Uterus (tissue), 4 donors: ENCODE measurements around the gene TCEA2. TPM values are rescaled to one million over a fixed set of nuclear protein-coding genes. Genes with fewer than 3 reads are reported as not detected.

ENCODE experiments used
- DNase-seq, 2 donors: peaks; one replicate each; pipeline ENCODE4 v3.0.0-alpha.2; 2019 to 2020
- H3K27ac ChIP-seq, 2 donors: fragments of 200-600 bp; sonication (generic); 1 replicate in 1 of 2; 2 replicates in 1 of 2; pipeline ENCODE4 v1.5.1; 2016 to 2018
- H3K27me3 ChIP-seq, 2 donors: fragments of 200-600 bp; sonication (generic); one replicate each; pipeline ENCODE4 v1.5.1; 2018 to 2019; ENCODE audit warnings: control low read depth in 1 of 2
- H3K36me3 ChIP-seq, 2 donors: fragments of 200-600 bp; sonication (generic); one replicate each; pipeline ENCODE4 v1.5.1; 2019; ENCODE audit warnings: control low read depth in 1 of 2
- H3K4me1 ChIP-seq, 2 donors: fragments of 200-600 bp; sonication (generic); one replicate each; pipeline ENCODE4 v1.5.1; 2018 to 2019; ENCODE audit warnings: control low read depth in 1 of 2
- H3K4me3 ChIP-seq, 2 donors: fragments of 200-600 bp; sonication (generic); 1 replicate in 1 of 2; 2 replicates in 1 of 2; pipeline ENCODE4 v1.5.1; 2018 to 2019; ENCODE audit warnings: mild to moderate bottlenecking in 1 of 2
- H3K9me3 ChIP-seq, 2 donors: fragments of 200-600 bp; sonication (generic); one replicate each; pipeline ENCODE4 v1.5.1; 2019; ENCODE audit warnings: control low read depth in 1 of 2
- POLR2A ChIP-seq, 2 donors: fragments of 450-650 bp; IDR thresholded peaks; one replicate each; pipeline ENCODE4 v1.6.1; 2016; ENCODE audit warnings: antibody characterized with exemption in 2 of 2, mild to moderate bottlenecking in 1 of 2, moderate library complexity in 1 of 2
- intact Hi-C: fragments of 100-400 bp; cut with DNase I; formaldehyde crosslinking; loops from one replicate; pipeline ENCODE4 v1.15.1; 2023; ENCODE audit warnings: low total_unique reads
- total RNA-seq, 4 donors: library from RNA; depleted of rRNA in 3 of 4; stranded (reverse); fragments of >200 nt in 3 of 4; gene quantifications; one replicate each; pipeline versions ENCODE4 v1.1.0 to v1.2.4, GENCODE V29; 2014 to 2023
- TF ChIP-seq, protein P1 (sequence below), 4 experiments: fragments of 200-600 bp in 2 of 4; fragments of 450-650 bp in 2 of 4; sonication (generic) in 2 of 4; IDR thresholded peaks; one replicate each; pipeline ENCODE4 v1.5.1; 2016 to 2019; ENCODE audit warnings: antibody characterized with exemption in 4 of 4, mild to moderate bottlenecking in 2 of 4, moderate library complexity in 1 of 4
- donor health status: DM: yes; HTN: yes; CAD: no.

The TCEA2 gene
- total RNA-seq, 4 donors from 2014 or later = 21.5 to 75.4 (median 27.2) TPM

DNA sequence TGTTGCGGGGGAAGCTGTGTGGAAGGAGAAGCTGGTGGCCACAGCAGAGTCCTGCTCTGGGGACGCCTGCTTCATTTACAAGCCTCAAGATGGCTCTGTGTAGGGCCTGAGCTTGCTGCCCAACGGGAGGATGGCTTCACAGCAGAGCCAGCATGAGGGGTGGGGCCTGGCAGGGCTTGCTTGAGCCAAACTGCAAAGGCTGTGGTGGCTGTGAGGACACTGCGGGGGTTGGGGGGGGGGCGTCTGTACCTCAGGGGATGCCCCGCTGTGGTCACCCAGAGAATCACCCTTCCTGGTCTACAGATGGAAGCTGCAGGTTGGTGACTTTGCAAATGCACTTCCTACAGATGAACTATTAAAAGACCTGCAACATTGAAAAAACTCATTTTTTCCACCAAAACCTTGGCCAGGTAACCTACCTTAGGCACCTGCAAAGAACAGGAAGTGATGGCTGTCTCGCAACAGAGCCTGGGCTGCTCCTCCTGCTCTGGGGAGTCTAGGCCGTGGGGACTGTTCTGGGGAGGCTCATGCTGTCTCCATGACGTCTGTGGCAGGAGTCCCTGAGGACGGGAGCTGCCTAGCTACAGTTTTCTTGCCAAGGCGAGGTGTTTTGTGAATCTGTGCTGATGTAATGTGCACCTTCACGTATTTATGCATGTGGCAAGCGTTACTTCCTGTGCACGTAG is 37.0 kb downstream of the TCEA2 start:
- intact Hi-C loops = no loop called here
- no peaks in the 10 kb centered on the region for H3K9me3 ChIP-seq
- no peaks in the 10 kb centered on the region for H3K36me3 ChIP-seq
- H3K4me3 ChIP-seq = no peak overlapping the region
- no peak overlapping the region for H3K27ac ChIP-seq
- TF ChIP-seq, protein P1, sequence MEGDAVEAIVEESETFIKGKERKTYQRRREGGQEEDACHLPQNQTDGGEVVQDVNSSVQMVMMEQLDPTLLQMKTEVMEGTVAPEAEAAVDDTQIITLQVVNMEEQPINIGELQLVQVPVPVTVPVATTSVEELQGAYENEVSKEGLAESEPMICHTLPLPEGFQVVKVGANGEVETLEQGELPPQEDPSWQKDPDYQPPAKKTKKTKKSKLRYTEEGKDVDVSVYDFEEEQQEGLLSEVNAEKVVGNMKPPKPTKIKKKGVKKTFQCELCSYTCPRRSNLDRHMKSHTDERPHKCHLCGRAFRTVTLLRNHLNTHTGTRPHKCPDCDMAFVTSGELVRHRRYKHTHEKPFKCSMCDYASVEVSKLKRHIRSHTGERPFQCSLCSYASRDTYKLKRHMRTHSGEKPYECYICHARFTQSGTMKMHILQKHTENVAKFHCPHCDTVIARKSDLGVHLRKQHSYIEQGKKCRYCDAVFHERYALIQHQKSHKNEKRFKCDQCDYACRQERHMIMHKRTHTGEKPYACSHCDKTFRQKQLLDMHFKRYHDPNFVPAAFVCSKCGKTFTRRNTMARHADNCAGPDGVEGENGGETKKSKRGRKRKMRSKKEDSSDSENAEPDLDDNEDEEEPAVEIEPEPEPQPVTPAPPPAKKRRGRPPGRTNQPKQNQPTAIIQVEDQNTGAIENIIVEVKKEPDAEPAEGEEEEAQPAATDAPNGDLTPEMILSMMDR (IDR thresholded peaks at IDR 0.05) = no peak
- no peak for DNase-seq
- peaks cover 4 to 15% of the 10 kb centered on the region in 2 donors for H3K27me3 ChIP-seq
- peaks cover 0 to 6% of the 10 kb centered on the region in 2 donors for H3K4me1 ChIP-seq

GRCh38 chr20:64100566-64100888 is 37.5 kb downstream of the TCEA2 start:
- Histone ChIP-seq H3K4me3 (no peak overlapping the region), H3K27me3 (peaks cover 4 to 15% of the 10 kb centered on the region in 2 donors), H3K27ac (no peak overlapping the region), H3K9me3 (no peaks in the 10 kb centered on the region), H3K4me1 (peaks cover 0 to 6% of the 10 kb centered on the region in 2 donors), H3K36me3 (no peaks in the 10 kb centered on the region)
- intact Hi-C loops = no loop called here
- no peak for DNase-seq
- TF ChIP-seq, protein P1 (IDR thresholded peaks at IDR 0.05) = no peak
- no peak for TF ChIP-seq POLR2A (IDR thresholded peaks at IDR 0.05)

GRCh38 chr20:64100946-64101688 is 38.1 kb downstream of the TCEA2 start:
- Histone ChIP-seq H3K9me3 (no peaks in the 10 kb centered on the region), H3K4me1 (peaks cover 0 to 6% of the 10 kb centered on the region in 2 donors), H3K36me3 (no peaks in the 10 kb centered on the region), H3K27ac (no peak overlapping the region), H3K4me3 (no peak overlapping the region), H3K27me3 (peaks cover 4 to 15% of the 10 kb centered on the region in 2 donors)
- no peak for TF ChIP-seq POLR2A (IDR thresholded peaks at IDR 0.05)
- TF ChIP-seq, protein P1 (IDR thresholded peaks at IDR 0.05) = no peak
- intact Hi-C loops = no loop called here
- no peak for DNase-seq

DNA sequence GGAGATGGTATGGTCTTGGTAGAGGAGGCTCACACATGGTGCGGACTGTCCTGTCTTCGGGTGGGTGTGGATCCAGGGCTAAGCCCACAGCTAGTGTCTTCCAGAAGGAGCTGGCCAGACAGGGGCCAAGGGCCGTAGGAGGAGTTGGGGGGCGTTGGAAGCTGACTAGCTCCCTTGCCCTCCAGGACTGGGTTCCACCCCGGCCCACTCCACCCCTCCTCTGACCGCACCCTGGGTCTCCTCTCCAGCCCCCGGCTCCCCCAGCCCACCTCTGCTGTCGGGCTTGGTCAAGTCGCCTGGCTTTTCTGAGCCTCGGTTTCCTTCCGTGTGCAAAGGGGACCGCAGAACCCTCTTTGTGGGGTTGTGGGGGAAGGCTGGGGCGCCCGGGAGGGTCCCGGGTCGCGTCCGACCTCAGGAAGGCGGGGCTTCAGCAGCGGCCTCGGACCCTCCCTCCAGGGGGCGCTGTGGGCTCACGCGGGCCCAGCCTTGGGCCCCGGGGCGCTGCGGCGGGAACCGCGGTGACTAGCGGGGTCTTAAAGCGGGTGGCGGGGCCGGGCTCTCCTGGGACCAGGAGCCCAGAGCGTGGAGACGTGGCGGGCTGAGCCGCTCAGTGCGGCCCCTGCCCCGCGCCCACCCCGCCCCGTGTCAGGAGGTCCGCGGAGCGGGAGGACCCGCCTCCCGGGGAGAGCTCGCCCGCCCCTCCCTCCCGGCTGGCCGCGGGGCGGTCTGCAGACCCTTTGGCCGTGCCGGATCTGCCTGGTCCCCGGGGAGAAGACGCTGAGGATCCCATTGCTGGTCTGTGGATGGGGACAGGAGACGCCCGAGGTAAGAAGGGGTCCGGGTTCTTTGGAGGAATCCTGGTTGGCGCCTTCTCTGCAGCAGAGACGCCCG is 39.0 kb downstream of the TCEA2 start:
- H3K4me3 ChIP-seq = no peak overlapping the region
- no peaks in the 10 kb centered on the region for H3K36me3 ChIP-seq
- no peak overlapping the region for H3K27ac ChIP-seq
- DNase-seq = no peak
- H3K27me3 ChIP-seq = peaks cover 4 to 15% of the 10 kb centered on the region in 2 donors
- H3K4me1 ChIP-seq = peaks cover 0 to 6% of the 10 kb centered on the region in 2 donors
- intact Hi-C loops = no loop called here
- no peaks in the 10 kb centered on the region for H3K9me3 ChIP-seq
- TF ChIP-seq, protein P1 (IDR thresholded peaks at IDR 0.05) = peak in 1 of 4 experiments; percentile 37
- no peak for TF ChIP-seq POLR2A (IDR thresholded peaks at IDR 0.05)
